HepG2 (cell line): ENCODE data around the gene ZSWIM5. TPM values are rescaled to one million over a fixed set of nuclear protein-coding genes. Genes with fewer than 3 reads are reported as not detected.

Source experiments
- ARID3A ChIP-seq: IDR thresholded peaks from 2 replicates; pipeline ENCODE4 v1.6.1; 2012; ENCODE audit warnings: low read depth, low read length, improper control_type of control experiment
- ATF3 ChIP-seq: sonication (generic); formaldehyde crosslinking; IDR thresholded peaks from 2 replicates; pipeline ENCODE4 v1.4.0; 2020; ENCODE audit warnings: missing genetic modification reagents
- BHLHE40 ChIP-seq: IDR thresholded peaks from 2 replicates; pipeline ENCODE4 v1.6.1; 2011; ENCODE audit warnings: low read length, improper control_type of control experiment
- CCDC6 ChIP-seq: sonication (generic); formaldehyde crosslinking; IDR thresholded peaks from 2 replicates; pipeline ENCODE4 v1.8.1; 2022; ENCODE audit warnings: mild to moderate bottlenecking, missing genetic modification reagents, moderate library complexity
- CEBPZ ChIP-seq: IDR thresholded peaks from 2 replicates; pipeline ENCODE4 v1.6.1; 2012; ENCODE audit warnings: low read length, improper control_type of control experiment
- CENPBD1 ChIP-seq: sonication (generic); formaldehyde crosslinking; IDR thresholded peaks from 2 replicates; pipeline ENCODE4 v1.8.0; 2022; ENCODE audit warnings: missing genetic modification reagents, low read depth, mild to moderate bottlenecking, borderline replicate concordance
- CENPX ChIP-seq: sonication (generic); formaldehyde crosslinking; IDR thresholded peaks from 2 replicates; pipeline ENCODE4 v1.9.0; 2021; ENCODE audit warnings: mild to moderate bottlenecking, missing genetic modification reagents, moderate library complexity
- GATAD1 ChIP-seq: IDR thresholded peaks from 2 replicates; pipeline ENCODE4 v1.6.1; 2016; ENCODE audit warnings: missing genetic modification reagents, missing compliant biosample characterization
- IRF2 ChIP-seq: IDR thresholded peaks from 2 replicates; pipeline ENCODE4 v1.6.1; 2018; ENCODE audit warnings: missing genetic modification reagents, missing compliant biosample characterization
- KDM2A ChIP-seq: sonication (generic); formaldehyde crosslinking; IDR thresholded peaks from 2 replicates; pipeline ENCODE4 v1.4.0; 2020; ENCODE audit warnings: low read depth, missing genetic modification reagents, borderline replicate concordance
- MAX ChIP-seq: IDR thresholded peaks from 2 replicates; pipeline ENCODE4 v1.6.1; 2012; ENCODE audit warnings: inconsistent platforms
- PREB ChIP-seq: sonication (generic); formaldehyde crosslinking; IDR thresholded peaks from 2 replicates; pipeline ENCODE4 v1.4.0; 2020; ENCODE audit warnings: missing genetic modification reagents
- REPIN1 ChIP-seq: sonication (generic); formaldehyde crosslinking; IDR thresholded peaks from 2 replicates; pipeline ENCODE4 v1.8.0; 2022; ENCODE audit warnings: missing genetic modification reagents, low read depth, mild to moderate bottlenecking, borderline replicate concordance
- RXRA ChIP-seq: sonication (generic); formaldehyde crosslinking; IDR thresholded peaks from 2 replicates; pipeline ENCODE4 v1.5.1; 2020; ENCODE audit warnings: missing genetic modification reagents
- TEF ChIP-seq: sonication (generic); formaldehyde crosslinking; IDR thresholded peaks from 2 replicates; pipeline ENCODE4 v1.5.0; 2020; ENCODE audit warnings: missing genetic modification reagents
- ZFP36L1 ChIP-seq: sonication (generic); formaldehyde crosslinking; IDR thresholded peaks from 2 replicates; pipeline ENCODE4 v1.8.0; 2022; ENCODE audit warnings: mild to moderate bottlenecking, missing genetic modification reagents, moderate library complexity
- ZMYM2 ChIP-seq: sonication (generic); formaldehyde crosslinking; IDR thresholded peaks from 2 replicates; pipeline ENCODE4 v1.8.0; 2022; ENCODE audit warnings: mild to moderate bottlenecking, missing genetic modification reagents
- ZNF121 ChIP-seq: sonication (generic); formaldehyde crosslinking; IDR thresholded peaks from 2 replicates; pipeline ENCODE4 v1.5.0; 2020; ENCODE audit warnings: mild to moderate bottlenecking, missing genetic modification reagents
- ZNF205 ChIP-seq: IDR thresholded peaks from 2 replicates; pipeline ENCODE4 v1.6.1; 2018; ENCODE audit warnings: missing biosample characterization, missing genetic modification reagents
- ZNF235 ChIP-seq: sonication (generic); formaldehyde crosslinking; IDR thresholded peaks from 2 replicates; pipeline ENCODE4 v1.8.1; 2023; ENCODE audit warnings: mild to moderate bottlenecking, missing genetic modification reagents, borderline replicate concordance
- polyA plus RNA-seq, 8 experiments: library from polyadenylated mRNA; depleted of rRNA in 3 of 8; stranded (reverse) in 7 of 8; unstranded in 1 of 8; fragments of >200 nt; fragmentation: Illumina TruSeq in 4 of 8; extraction: Trizol in 4 of 8; gene quantifications; 2 replicates each; pipeline versions ENCODE4 v1.2.1 to v1.2.3, GENCODE V29; 2011 to 2016; ENCODE audit warnings: low read depth in 4 of 8, missing spikeins in 1 of 8, mixed read lengths in 1 of 8; ENCODE audit not compliant: insufficient read depth in 1 of 8
- total RNA-seq, 5 experiments: library from RNA; depleted of rRNA; stranded (reverse); fragments of >200 nt; fragmentation: Illumina TruSeq; extraction: Trizol; gene quantifications; 2 replicates each; pipeline ENCODE4 v1.2.3, GENCODE V29; 2016; ENCODE audit warnings: low read depth in 1 of 5

ZSWIM5 gene
- total and polyA plus RNA-seq, 2 of the 13 experiments (the other 11 are each of a cell fraction or from before 2014, with no cell fraction given): 11.0 to 20.6 TPM

GRCh38 chr1:45172005-45172404 is 34.4 kb downstream of the ZSWIM5 start (continued):
- TF ChIP-seq ZNF205 (CRISPR knock-in tag) (peak; percentile 65; the same call in 1 of the 2 replicates), ZNF235 (CRISPR knock-in tag) (no peak), REPIN1 (0 out of 2 replicates have a peak, but pooled peaks have one; percentile 36), ZFP36L1 (CRISPR knock-in tag) (no peak), IRF2 (CRISPR knock-in tag) (peak; percentile 86; the same call in 1 of the 2 replicates), GATAD1 (CRISPR knock-in tag) (peak; percentile 61), CCDC6 (CRISPR knock-in tag) (no peak), ARID3A (peak; percentile 94), ATF3 (CRISPR knock-in tag) (peak; percentile 97), TEF (CRISPR knock-in tag) (no peak), KDM2A (CRISPR knock-in tag) (no peak), ZNF121 (CRISPR knock-in tag) (no peak), MAX (no peak), PREB (CRISPR knock-in tag) (no peak), ZMYM2 (CRISPR knock-in tag) (no peak), CENPX (CRISPR knock-in tag) (no peak), CENPBD1 (CRISPR knock-in tag) (no peak), RXRA (no peak), BHLHE40 (0 out of 2 replicates have a peak, but pooled peaks have one; percentile 62), CEBPZ (no peak)
